T-cell (primary cell): ENCODE data around the gene PDE4DIP. TPM values are rescaled to one million over a fixed set of nuclear protein-coding genes. Genes with fewer than 3 reads are reported as not detected.
"Not testable (repeated sequence)": the region's sequence is repeated elsewhere in the genome, so short reads cannot be mapped to it uniquely, and the experiment has no call there.

Experiments used
- ATAC-seq, 4 experiments: fragments of 200-7000 bp in 3 of 4; fragments of 150-1000 bp in 1 of 4; cut with Tn5 transposase; replicated peaks in 1 of 4; 1 replicate in 3 of 4; 2 replicates in 1 of 4; pipeline ENCODE4 v1.10.0; 2021; ENCODE audit warnings: moderate library complexity in 3 of 4, mild to moderate bottlenecking in 2 of 4, moderate number of reproducible peaks in 1 of 4
- CTCF ChIA-PET, 2 donors: fragments of 300-600 bp; sonication (Branson Sonifier 250); formaldehyde crosslinking; loops; one replicate each; lab custom pipeline; 2022; ENCODE audit warnings: antibody characterized with exemption in 2 of 2; lab: Charles Lee
- POLR2A ChIA-PET, 2 donors: fragments of 300-600 bp; sonication (Branson Sonifier 250); formaldehyde crosslinking; loops; one replicate each; lab custom pipeline; 2022; ENCODE audit warnings: antibody characterized with exemption in 2 of 2; lab: Charles Lee
- DNase-seq, 35 experiments: peaks; one replicate each; pipeline versions ENCODE4 v3.0.0 to v3.0.0-alpha.2; 2013 to 2023
- H3K27ac ChIP-seq: one replicate; pipeline ENCODE4 v1.5.1; 2013; ENCODE audit warnings: low read length
- H3K27me3 ChIP-seq, 2 experiments: replicated peaks in 1 of 2; 1 replicate in 1 of 2; 2 replicates in 1 of 2; pipeline versions ENCODE4 v1.6.1 to v1.7.0; 2013; ENCODE audit warnings: low read length in 1 of 2, mixed read lengths in 1 of 2; ENCODE audit not compliant: control insufficient read depth in 2 of 2, insufficient read depth in 2 of 2; ENCODE audit errors: extremely low read depth in 1 of 2
- H3K36me3 ChIP-seq, 2 donors: 1 replicate in 1 of 2; 2 replicates in 1 of 2; pipeline versions ENCODE4 v1.6.1 to v1.7.0; 2013; ENCODE audit warnings: low read length in 1 of 2; ENCODE audit not compliant: control insufficient read depth in 2 of 2, insufficient read depth in 1 of 2; ENCODE audit errors: extremely low read depth in 1 of 2
- H3K4me1 ChIP-seq, 2 experiments: 1 replicate in 1 of 2; 2 replicates in 1 of 2; pipeline versions ENCODE4 v1.6.1 to v1.7.0; 2013; ENCODE audit warnings: low read length in 2 of 2, mixed read lengths in 1 of 2; ENCODE audit not compliant: insufficient read depth in 2 of 2, control insufficient read depth in 1 of 2; ENCODE audit errors: extremely low read depth in 1 of 2
- H3K4me3 ChIP-seq, 2 donors: 1 replicate in 1 of 2; 2 replicates in 1 of 2; pipeline versions ENCODE4 v1.5.1 to v1.7.0; 2013; ENCODE audit warnings: mild to moderate bottlenecking in 2 of 2, low read length in 1 of 2, moderate library complexity in 1 of 2; ENCODE audit not compliant: control insufficient read depth in 1 of 2; ENCODE audit errors: extremely low read depth in 1 of 2
- H3K9me3 ChIP-seq: 2 replicates; pipeline ENCODE4 v1.7.0; 2013
- H3K27ac Mint-ChIP-seq, 2 donors: one replicate each; pipeline ENCODE4 v1.8.0; 2020 to 2021; ENCODE audit warnings: mild to moderate bottlenecking in 2 of 2, mixed read lengths in 2 of 2
- H3K27me3 Mint-ChIP-seq, 2 donors: one replicate each; pipeline ENCODE4 v1.8.0; 2021 to 2022; ENCODE audit warnings: mixed read lengths in 2 of 2
- H3K36me3 Mint-ChIP-seq: one replicate; pipeline ENCODE4 v1.8.0; 2021; ENCODE audit warnings: mixed read lengths
- H3K4me1 Mint-ChIP-seq, 3 donors: one replicate each; pipeline ENCODE4 v1.8.0; 2020 to 2022; ENCODE audit warnings: mixed read lengths in 3 of 3, mild to moderate bottlenecking in 1 of 3
- H3K4me3 Mint-ChIP-seq, 3 donors: one replicate each; pipeline ENCODE4 v1.8.0; 2020 to 2022; ENCODE audit warnings: mild to moderate bottlenecking in 3 of 3, mixed read lengths in 3 of 3, moderate library complexity in 3 of 3
- H3K9me3 Mint-ChIP-seq, 3 donors: one replicate each; pipeline ENCODE4 v1.8.0; 2020 to 2022; ENCODE audit warnings: mixed read lengths in 3 of 3
- WGBS: methylation state at CpG from one replicate; pipeline ENCODE4 v1.1.5; 2013; ENCODE audit warnings: missing lambda C conversion rate; ENCODE audit not compliant: insufficient coverage; 5-methylcytosine and 5-hydroxymethylcytosine counted together
- total RNA-seq, 35 experiments: library from RNA in 6 of 35; stranded (reverse) in 6 of 35; fragments of 120-200 nt in 1 of 35; gene quantifications; one replicate each; pipeline versions ENCODE4 v1.2.1 to v1.2.4 and lab custom pipeline; 2013 to 2026

Gene PDE4DIP
- total RNA-seq, 5 donors from 2014 or later (not counting 1 experiment from before 2014, with no cell fraction given): 37.0 to 98.1 (median 71.7) TPM

DNA sequence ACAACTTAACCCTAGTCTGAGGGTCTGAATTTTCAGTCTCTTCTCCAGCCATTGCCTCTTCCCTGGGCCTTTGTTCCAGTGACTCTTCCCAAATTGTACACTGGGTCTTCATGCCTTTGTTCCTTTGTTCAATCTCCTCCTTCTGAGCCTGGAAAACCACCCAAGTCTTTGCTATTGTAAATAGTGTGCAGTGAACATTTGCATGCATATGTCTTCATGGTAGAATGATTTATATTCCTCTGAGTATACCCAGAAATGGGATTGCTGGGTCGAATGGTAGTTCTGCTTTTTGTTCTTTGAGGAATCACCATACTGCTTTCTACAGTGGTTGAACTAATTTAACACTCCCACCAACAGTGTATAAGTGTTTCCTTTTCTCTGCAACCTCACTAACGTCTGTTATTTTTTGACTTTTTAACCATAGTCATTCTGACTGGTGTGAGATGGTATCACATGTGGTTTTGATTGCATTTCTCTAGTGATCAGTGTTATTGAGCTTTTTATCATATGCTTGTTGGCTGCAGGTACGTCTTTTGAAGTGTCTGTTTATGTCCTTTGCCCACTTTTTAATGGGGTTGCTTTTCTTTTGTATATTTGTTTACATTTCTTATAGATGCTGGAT lies 91.3 kb downstream of the PDE4DIP start:
- CTCF ChIA-PET: not testable (repeated sequence)
- WGBS: no CpG with 5 or more reads among the region's 3 CpGs

DNA sequence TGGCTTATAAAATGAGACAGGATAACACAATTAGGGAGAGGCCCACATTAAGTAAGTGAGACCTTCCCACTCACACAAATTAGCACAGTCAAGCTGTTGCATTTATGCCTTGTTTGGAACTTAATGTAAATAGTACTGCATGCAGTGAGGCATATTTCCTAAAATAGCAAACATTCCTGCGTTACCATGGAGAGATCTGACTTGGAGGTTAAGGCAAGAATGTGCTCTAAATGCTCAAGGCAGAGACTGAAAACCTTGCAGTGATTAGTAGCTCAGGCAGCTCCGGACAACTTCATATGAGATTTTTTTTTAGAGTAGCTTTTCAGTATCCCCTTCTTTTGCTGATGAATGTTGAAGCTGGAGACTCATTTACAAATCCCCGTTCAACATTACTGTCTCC lies 98.7 kb downstream of the PDE4DIP start:
- H3K27ac Mint-ChIP-seq, POLR2A ChIA-PET, H3K9me3 Mint-ChIP-seq, H3K27me3 Mint-ChIP-seq, H3K4me1 ChIP-seq, H3K4me3 ChIP-seq, H3K27me3 ChIP-seq, H3K9me3 ChIP-seq, CTCF ChIA-PET, H3K4me1 Mint-ChIP-seq, H3K4me3 Mint-ChIP-seq, DNase-seq, H3K36me3 ChIP-seq, ATAC-seq, H3K36me3 Mint-ChIP-seq, H3K27ac ChIP-seq: not testable (repeated sequence)
- WGBS: no CpG with 5 or more reads among the region's 3 CpGs

More for the DNA sequence above, 91.3 kb downstream of the PDE4DIP start:
- H3K4me1 Mint-ChIP-seq, H3K36me3 Mint-ChIP-seq, H3K9me3 ChIP-seq, H3K27ac ChIP-seq, H3K4me3 Mint-ChIP-seq, H3K4me3 ChIP-seq, H3K4me1 ChIP-seq, DNase-seq, H3K27me3 Mint-ChIP-seq, H3K27ac Mint-ChIP-seq, H3K36me3 ChIP-seq, POLR2A ChIA-PET, H3K27me3 ChIP-seq, H3K9me3 Mint-ChIP-seq: not testable (repeated sequence)
- ATAC-seq: peak in 1 of 4 experiments; percentile 55

DNA sequence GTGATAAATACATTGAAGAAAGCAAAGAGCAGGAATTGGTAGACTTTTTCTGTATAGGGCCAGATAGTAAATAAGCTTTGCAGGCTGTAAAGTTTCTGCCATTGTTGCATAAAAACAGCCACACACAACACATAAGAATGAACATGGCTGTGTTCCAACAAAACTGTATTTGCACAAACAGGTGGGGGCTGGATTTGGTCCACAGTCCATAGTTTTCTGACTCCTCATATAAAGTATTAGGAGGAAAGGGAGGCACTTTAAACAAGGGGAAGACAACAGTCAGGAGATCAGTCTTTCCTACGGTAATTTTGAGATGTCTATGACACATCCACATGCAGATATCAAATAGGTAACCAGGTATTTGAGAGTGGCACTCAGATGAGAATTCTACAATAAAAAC lies 100.9 kb downstream of the PDE4DIP start:
- H3K4me1 ChIP-seq, H3K4me3 Mint-ChIP-seq, H3K27me3 ChIP-seq, H3K36me3 ChIP-seq, CTCF ChIA-PET, DNase-seq, H3K9me3 ChIP-seq, POLR2A ChIA-PET, H3K9me3 Mint-ChIP-seq, H3K27ac ChIP-seq, H3K4me3 ChIP-seq, H3K27me3 Mint-ChIP-seq, H3K4me1 Mint-ChIP-seq, H3K36me3 Mint-ChIP-seq, H3K27ac Mint-ChIP-seq, ATAC-seq: not testable (repeated sequence)
- WGBS: no CpG with 5 or more reads among the region's 1 CpG

DNA sequence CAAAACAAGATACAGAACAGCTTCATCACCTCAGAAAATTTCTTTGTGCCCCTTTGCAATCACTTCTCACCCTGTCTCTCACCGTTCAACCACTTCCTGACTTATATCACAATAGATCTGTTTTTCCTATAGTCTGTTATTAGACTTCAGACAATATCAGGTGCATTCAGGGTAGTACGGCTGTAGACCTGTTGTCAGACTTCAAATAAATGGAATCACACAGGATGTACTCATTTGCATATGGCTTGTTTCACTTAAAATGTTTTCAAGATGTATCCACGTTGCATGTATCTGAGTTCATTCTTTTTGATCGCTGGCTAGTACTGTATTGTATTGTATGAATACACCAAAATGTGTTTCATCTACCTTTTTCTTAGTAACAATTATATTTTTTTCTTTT lies 104.5 kb downstream of the PDE4DIP start:
- H3K27me3 Mint-ChIP-seq, H3K27ac ChIP-seq, H3K36me3 ChIP-seq, POLR2A ChIA-PET, H3K36me3 Mint-ChIP-seq, H3K27me3 ChIP-seq, H3K4me1 ChIP-seq, H3K9me3 Mint-ChIP-seq, H3K9me3 ChIP-seq, H3K4me3 ChIP-seq, H3K4me3 Mint-ChIP-seq, CTCF ChIA-PET: not testable (repeated sequence)
- WGBS: no CpG with 5 or more reads among the region's 4 CpGs
- Mint-ChIP-seq H3K27ac (peak overlapping the region in 1 of 2 donors; percentile 55), H3K4me1 (peaks cover 5 to 14% (median 12%) of the 10 kb centered on the region in 3 donors)
- peak in 6 of 35 experiments; percentile 0 to 40 (median 5) for DNase-seq
- peak; percentile 42 to 58 (median 45) for ATAC-seq

DNA sequence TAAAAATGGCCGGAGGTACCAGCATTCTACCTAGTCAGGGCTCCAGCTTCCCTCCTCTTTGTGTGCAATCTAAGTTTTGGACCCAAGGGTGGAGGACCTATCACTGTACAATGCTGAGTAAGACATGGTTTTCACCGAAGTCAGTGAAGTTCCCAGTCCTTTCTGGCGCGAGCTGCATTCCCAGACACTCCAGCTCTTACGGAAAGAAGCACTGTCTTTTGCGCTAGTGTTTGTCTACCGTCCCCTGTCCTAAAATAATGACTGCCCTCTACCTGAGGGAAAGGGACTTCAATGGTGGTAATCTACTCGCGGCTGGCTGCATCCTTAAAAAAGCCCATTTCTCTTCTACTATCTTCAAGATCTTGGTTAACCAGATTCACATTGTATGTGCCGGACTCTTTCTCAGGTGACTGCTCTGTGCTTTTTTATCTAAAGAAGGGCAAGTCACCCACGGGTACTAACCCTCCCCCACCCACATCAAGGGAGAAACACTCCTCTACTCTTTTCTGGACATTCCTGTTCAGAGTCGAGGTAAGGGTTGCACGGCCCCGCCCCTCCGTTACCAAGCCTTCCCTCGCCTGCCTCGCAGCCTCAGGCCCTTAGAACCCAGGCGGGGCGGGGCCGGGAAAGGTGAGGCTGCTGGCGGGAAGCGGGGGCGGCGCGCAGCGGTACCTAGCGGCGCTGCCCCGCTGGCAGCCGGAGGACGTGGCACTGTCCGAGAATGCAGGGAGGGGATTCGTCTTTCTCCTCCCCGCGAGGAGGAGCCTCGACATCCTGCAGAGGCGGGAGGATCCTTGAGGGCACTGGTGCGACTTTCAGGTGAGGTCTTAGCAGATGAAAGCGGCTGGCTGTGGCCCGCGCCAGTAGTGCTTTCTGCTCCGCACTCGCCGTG lies 107.4 kb downstream of the PDE4DIP start:
- H3K27me3 ChIP-seq, H3K9me3 Mint-ChIP-seq, H3K27ac ChIP-seq, POLR2A ChIA-PET, H3K36me3 ChIP-seq, H3K4me1 ChIP-seq, CTCF ChIA-PET, H3K36me3 Mint-ChIP-seq, H3K27me3 Mint-ChIP-seq, H3K9me3 ChIP-seq: not testable (repeated sequence)
- H3K4me3 Mint-ChIP-seq: peak overlapping the region; percentile 80 to 85 (median 84)
- peak overlapping the region in 1 of 2 donors; percentile 57 for H3K4me3 ChIP-seq
- WGBS: 0% methylated on average over 1 of the region's 44 CpGs
- H3K4me1 Mint-ChIP-seq: peaks cover 5 to 18% (median 16%) of the 10 kb centered on the region in 3 donors
- DNase-seq (peak; percentile 29 to 74 (median 51)), ATAC-seq (peak; percentile 74 to 79 (median 75))
- H3K27ac Mint-ChIP-seq: peak overlapping the region; percentile 86 to 93

DNA sequence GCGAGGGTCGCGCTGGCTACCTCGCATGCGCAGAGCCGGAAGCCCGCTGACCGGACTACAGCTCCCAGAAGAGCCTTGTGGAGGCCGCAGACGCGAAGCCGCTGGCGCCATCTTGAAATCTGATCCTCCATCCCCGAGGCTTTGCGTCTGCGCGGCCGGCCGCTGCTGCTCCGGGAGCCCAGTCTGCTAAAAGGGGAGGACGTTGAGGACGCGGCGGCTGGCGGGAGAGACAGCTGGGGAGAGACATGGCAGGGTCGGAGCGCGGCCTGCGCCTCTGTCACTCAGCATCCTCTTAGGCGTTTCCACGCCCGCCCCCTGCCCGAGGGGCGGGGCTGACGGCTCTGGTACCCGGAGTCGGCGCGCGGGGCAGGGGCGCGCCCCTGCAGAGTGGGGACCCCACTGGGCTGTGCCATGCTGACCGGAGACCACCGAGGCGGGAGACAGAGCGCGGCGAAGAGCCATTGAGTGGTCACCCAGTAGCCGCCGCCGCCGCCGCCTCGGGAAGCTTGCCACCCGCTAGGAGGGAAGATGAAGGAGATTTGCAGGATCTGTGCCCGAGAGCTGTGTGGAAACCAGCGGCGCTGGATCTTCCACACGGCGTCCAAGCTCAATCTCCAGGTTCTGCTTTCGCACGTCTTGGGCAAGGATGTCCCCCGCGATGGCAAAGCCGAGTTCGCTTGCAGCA lies 108.2 kb downstream of the PDE4DIP start:
- H3K27me3 Mint-ChIP-seq, H3K9me3 Mint-ChIP-seq, CTCF ChIA-PET, POLR2A ChIA-PET, H3K27me3 ChIP-seq, H3K36me3 Mint-ChIP-seq, H3K4me1 ChIP-seq, H3K9me3 ChIP-seq, H3K27ac ChIP-seq, H3K36me3 ChIP-seq: not testable (repeated sequence)
- Mint-ChIP-seq H3K27ac (peak overlapping the region; percentile 44 to 93), H3K4me3 (peak overlapping the region; percentile 80 to 88 (median 84)), H3K4me1 (peaks cover 5 to 18% (median 16%) of the 10 kb centered on the region in 3 donors)
- ATAC-seq (peak; percentile 72 to 76 (median 76)), DNase-seq (peak in 34 of 35 experiments; percentile 13 to 67 (median 44))
- H3K4me3 ChIP-seq: peak overlapping the region; percentile 44 to 57
- WGBS: no CpG with 5 or more reads among the region's 66 CpGs
